Measurements from ENCODE around the gene DNASE2.

The DNASE2 gene

DNA sequence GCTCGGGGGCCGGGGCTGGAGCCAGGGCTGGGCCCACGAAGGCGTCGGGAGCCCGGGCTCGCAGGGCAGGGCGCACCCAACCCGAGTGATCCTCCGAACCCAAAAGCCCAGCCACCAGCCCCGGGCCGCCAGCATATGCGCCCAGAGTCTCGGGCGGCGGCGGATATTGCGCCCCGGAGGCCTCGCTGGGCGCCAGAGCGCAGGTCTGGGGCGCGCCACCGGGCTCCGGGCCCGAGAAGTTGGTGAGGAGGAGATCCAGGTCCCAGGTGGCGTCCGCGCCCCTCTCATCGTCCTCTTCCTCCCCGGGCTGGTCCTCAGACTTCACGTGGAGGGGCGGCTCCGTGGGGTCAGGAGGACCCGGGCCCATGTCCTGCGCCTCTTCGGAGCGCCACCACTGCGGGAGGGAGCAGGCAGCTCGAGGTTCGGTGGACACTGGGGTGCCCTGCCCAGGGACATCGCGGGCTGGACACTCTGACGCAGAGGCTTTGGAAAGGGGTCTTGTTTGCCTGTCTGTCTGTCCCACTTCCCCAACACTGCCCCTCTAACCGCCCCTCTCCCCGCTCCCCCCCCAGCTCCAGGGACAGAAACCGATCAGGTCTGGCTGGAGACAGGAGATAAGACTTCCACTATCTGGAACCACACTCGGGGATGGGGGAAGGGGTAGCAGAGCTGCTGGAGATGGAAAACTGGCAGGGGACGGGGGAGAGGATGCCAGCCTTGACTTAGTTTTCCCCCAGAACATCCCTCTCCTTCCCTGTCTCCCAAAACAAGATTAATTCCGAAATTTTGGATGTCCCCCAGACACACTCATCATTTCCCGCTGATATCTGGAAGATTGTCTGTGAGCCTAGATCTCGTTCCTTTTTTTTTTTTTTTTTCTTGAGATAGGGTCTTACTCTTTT, 4.8 kb upstream of the DNASE2 start:
- Histone ChIP-seq H3K27ac (ENCODE audit: low read depth, low read length) (no peak overlapping the region), H3K9me3 (ENCODE audit: insufficient read depth, low read depth, low read length) (peaks cover 8% of the 10 kb centered on the region; the same call in 1 of the 2 replicates), H3K4me1 (ENCODE audit: insufficient read depth, low read length) (no peaks in the 10 kb centered on the region), H3K36me3 (ENCODE audit: insufficient read depth, low read length) (no peaks in the 10 kb centered on the region), H3K4me3 (ENCODE audit: low read length) (peak overlapping the region; percentile 69), H3K9ac (ENCODE audit: low read depth, low read length) (peak overlapping the region; percentile 72), H3K27me3 (ENCODE audit: insufficient read depth, low read length) (peaks cover 36% of the 10 kb centered on the region)
- WGBS, result 7% methylated on average over 51 of the region's 53 CpGs

- Histone ChIP-seq H3K9ac (ENCODE audit: low read depth, low read length) (peak overlapping the region; percentile 72), H3K27me3 (ENCODE audit: insufficient read depth, low read length) (peaks cover 39% of the 10 kb centered on the region), H3K4me3 (ENCODE audit: low read length) (peak overlapping the region; percentile 69)
Observed at GRCh38 chr19:12884926-12885748, 3.9 kb upstream of the DNASE2 start.

GRCh38 chr19:12884627-12884925, 3.3 kb upstream of the DNASE2 start:
- Histone ChIP-seq H3K27ac (ENCODE audit: low read depth, low read length) (peak overlapping the region; percentile 20; the same call in 1 of the 2 replicates), H3K4me3 (ENCODE audit: low read length) (peak overlapping the region; percentile 69), H3K9ac (ENCODE audit: low read depth, low read length) (0 out of 2 replicates have a peak overlapping the region, but pooled peaks have one; percentile 27)

More at GRCh38 chr19:12884926-12885748, 3.9 kb upstream of the DNASE2 start:
- Histone ChIP-seq H3K36me3 (ENCODE audit: insufficient read depth, low read length) (no peaks in the 10 kb centered on the region), H3K4me1 (ENCODE audit: insufficient read depth, low read length) (no peaks in the 10 kb centered on the region), H3K9me3 (ENCODE audit: insufficient read depth, low read depth, low read length) (peaks cover 8% of the 10 kb centered on the region; the same call in 1 of the 2 replicates), H3K27ac (ENCODE audit: low read depth, low read length) (peak overlapping the region; percentile 45; the same call in 1 of the 2 replicates)
- 4% methylated on average over 73 of the region's 73 CpGs for WGBS

DNA sequence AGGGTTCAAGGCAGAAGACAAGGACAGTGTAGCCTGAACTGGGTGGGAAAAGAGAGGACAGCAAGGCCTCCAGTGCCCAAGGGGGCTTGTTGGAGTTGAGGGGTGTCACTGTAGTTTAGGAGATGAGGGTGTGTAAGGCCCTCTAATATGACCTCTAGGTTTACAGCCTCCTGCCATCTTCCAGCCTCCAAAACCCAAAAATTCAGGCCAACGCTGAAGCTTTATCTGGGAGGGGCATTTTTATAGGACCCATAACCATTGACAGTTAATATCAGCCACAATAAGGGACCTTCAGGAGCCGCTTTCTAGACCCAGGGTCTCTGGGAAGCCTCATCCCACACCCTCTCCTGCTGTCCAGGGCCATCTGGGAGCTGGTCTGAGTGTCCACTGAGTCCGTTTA, 3.0 kb upstream of the DNASE2 start:
- H3K9me3 ChIP-seq (ENCODE audit: insufficient read depth, low read depth, low read length), result peaks cover 8% of the 10 kb centered on the region; the same call in 1 of the 2 replicates
- WGBS, result 95% methylated on average over 3 of the region's 3 CpGs
- H3K4me1 ChIP-seq (ENCODE audit: insufficient read depth, low read length), result no peaks in the 10 kb centered on the region
- H3K27ac ChIP-seq (ENCODE audit: low read depth, low read length), result no peak overlapping the region
- H3K36me3 ChIP-seq (ENCODE audit: insufficient read depth, low read length), result no peaks in the 10 kb centered on the region
- H3K9ac ChIP-seq (ENCODE audit: low read depth, low read length), result no peak overlapping the region
- H3K4me3 ChIP-seq (ENCODE audit: low read length), result no peak overlapping the region
- peaks cover 39% of the 10 kb centered on the region for H3K27me3 ChIP-seq (ENCODE audit: insufficient read depth, low read length)

More at GRCh38 chr19:12884627-12884925, 3.3 kb upstream of the DNASE2 start:
- Histone ChIP-seq H3K27me3 (ENCODE audit: insufficient read depth, low read length) (peaks cover 39% of the 10 kb centered on the region), H3K4me1 (ENCODE audit: insufficient read depth, low read length) (no peaks in the 10 kb centered on the region), H3K36me3 (ENCODE audit: insufficient read depth, low read length) (no peaks in the 10 kb centered on the region), H3K9me3 (ENCODE audit: insufficient read depth, low read depth, low read length) (peaks cover 8% of the 10 kb centered on the region; the same call in 1 of the 2 replicates)
- 84% methylated on average over 12 of the region's 12 CpGs for WGBS

DNA sequence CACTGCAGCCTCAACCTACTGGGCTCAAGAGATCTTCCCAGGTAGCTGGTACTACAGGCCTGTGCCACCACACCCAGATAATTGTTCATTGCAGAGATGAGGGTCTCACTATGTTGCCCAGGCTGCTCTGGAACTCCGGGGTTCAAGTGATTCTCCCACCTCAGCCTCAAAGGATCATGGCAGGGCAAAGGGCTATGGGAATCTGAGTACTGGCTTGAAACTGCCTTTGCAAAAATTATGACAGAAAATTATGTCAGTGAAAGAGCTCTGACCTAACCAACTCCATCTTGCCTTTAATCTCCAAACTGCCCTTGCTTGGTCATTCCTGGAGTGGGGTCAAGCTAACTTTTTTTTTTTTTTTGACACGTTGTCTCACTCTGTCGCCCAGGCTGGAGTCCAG, 1.3 kb upstream of the DNASE2 start:
- Histone ChIP-seq H3K4me1 (ENCODE audit: insufficient read depth, low read length) (no peaks in the 10 kb centered on the region), H3K9ac (ENCODE audit: low read depth, low read length) (no peak overlapping the region), H3K4me3 (ENCODE audit: low read length) (no peak overlapping the region), H3K36me3 (ENCODE audit: insufficient read depth, low read length) (peaks cover 10% of the 10 kb centered on the region; the same call in 1 of the 2 replicates), H3K27me3 (ENCODE audit: insufficient read depth, low read length) (peaks cover 35% of the 10 kb centered on the region), H3K9me3 (ENCODE audit: insufficient read depth, low read depth, low read length) (peaks cover 8% of the 10 kb centered on the region; the same call in 1 of the 2 replicates), H3K27ac (ENCODE audit: low read depth, low read length) (no peak overlapping the region)
- 97% methylated on average over 3 of the region's 3 CpGs for WGBS

- peaks cover 8% of the 10 kb centered on the region; the same call in 1 of the 2 replicates for H3K9me3 ChIP-seq (ENCODE audit: insufficient read depth, low read depth, low read length)
- no peaks in the 10 kb centered on the region for H3K4me1 ChIP-seq (ENCODE audit: insufficient read depth, low read length)
- 20% methylated on average over 29 of the region's 29 CpGs for WGBS
- peak overlapping the region; percentile 58 for H3K9ac ChIP-seq (ENCODE audit: low read depth, low read length)
- peaks cover 16% of the 10 kb centered on the region for H3K27me3 ChIP-seq (ENCODE audit: insufficient read depth, low read length)
- peaks cover 10% of the 10 kb centered on the region; the same call in 1 of the 2 replicates for H3K36me3 ChIP-seq (ENCODE audit: insufficient read depth, low read length)
- H3K4me3 ChIP-seq (ENCODE audit: low read length), result peak overlapping the region; percentile 75
- peak overlapping the region; percentile 46; the same call in 1 of the 2 replicates for H3K27ac ChIP-seq (ENCODE audit: low read depth, low read length)
Observed at GRCh38 chr19:12880551-12881171, 588 bp downstream of the DNASE2 start.

GRCh38 chr19:12875086-12875485, 6.2 kb downstream of the DNASE2 start:
- H3K36me3 ChIP-seq (ENCODE audit: insufficient read depth, low read length), result peaks cover 20% of the 10 kb centered on the region; the same call in 1 of the 2 replicates
- H3K9ac ChIP-seq (ENCODE audit: low read depth, low read length), result no peak overlapping the region
- no peak overlapping the region for H3K4me3 ChIP-seq (ENCODE audit: low read length)
- H3K27me3 ChIP-seq (ENCODE audit: insufficient read depth, low read length), result no peaks in the 10 kb centered on the region
- 94% methylated on average over 6 of the region's 6 CpGs for WGBS
- no peaks in the 10 kb centered on the region for H3K9me3 ChIP-seq (ENCODE audit: insufficient read depth, low read depth, low read length)
- H3K4me1 ChIP-seq (ENCODE audit: insufficient read depth, low read length), result no peaks in the 10 kb centered on the region
- no peak overlapping the region for H3K27ac ChIP-seq (ENCODE audit: low read depth, low read length)

DNA sequence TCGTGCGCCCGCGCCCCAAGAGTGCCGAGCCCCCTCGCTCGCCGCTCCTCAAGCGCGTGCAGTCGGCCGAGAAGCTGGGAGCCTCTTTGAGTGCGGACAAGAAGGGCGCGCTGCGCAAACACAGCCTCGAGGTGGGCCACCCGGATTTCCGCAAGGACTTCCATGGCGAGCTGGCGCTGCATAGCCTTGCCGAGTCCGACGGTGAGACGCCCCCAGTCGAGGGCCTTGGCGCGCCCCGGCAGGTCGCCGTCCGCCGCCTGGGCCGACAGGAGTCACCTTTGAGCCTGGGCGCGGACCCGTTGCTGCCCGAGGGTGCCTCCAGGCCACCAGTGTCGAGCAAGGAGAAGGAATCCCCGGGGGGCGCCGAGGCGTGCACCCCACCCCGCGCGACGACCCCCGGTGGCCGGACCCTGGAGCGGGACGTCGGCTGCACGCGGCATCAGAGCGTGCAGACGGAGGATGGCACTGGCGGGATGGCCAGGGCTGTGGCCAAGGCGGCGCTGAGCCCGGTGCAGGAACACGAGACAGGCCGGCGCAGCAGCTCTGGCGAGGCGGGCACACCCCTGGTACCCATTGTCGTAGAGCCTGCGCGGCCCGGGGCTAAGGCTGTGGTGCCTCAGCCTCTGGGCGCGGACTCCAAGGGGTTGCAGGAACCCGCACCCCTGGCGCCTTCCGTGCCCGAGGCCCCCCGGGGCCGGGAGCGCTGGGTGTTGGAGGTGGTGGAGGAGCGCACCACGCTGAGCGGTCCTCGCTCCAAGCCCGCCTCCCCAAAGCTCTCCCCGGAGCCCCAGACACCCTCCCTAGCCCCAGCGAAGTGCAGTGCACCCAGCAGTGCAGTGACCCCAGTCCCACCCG, 7.1 kb downstream of the DNASE2 start:
- Histone ChIP-seq H3K9me3 (ENCODE audit: insufficient read depth, low read depth, low read length) (no peaks in the 10 kb centered on the region), H3K27me3 (ENCODE audit: insufficient read depth, low read length) (no peaks in the 10 kb centered on the region), H3K9ac (ENCODE audit: low read depth, low read length) (no peak overlapping the region), H3K4me3 (ENCODE audit: low read length) (no peak overlapping the region), H3K36me3 (ENCODE audit: insufficient read depth, low read length) (peaks cover 22% of the 10 kb centered on the region; the same call in 1 of the 2 replicates), H3K4me1 (ENCODE audit: insufficient read depth, low read length) (no peaks in the 10 kb centered on the region), H3K27ac (ENCODE audit: low read depth, low read length) (no peak overlapping the region)
- WGBS, result 96% methylated on average over 86 of the region's 86 CpGs

- Histone ChIP-seq H3K27me3 (ENCODE audit: insufficient read depth, low read length) (no peaks in the 10 kb centered on the region), H3K9ac (ENCODE audit: low read depth, low read length) (no peak overlapping the region), H3K9me3 (ENCODE audit: insufficient read depth, low read depth, low read length) (no peaks in the 10 kb centered on the region), H3K27ac (ENCODE audit: low read depth, low read length) (no peak overlapping the region), H3K4me3 (ENCODE audit: low read length) (no peak overlapping the region), H3K36me3 (ENCODE audit: insufficient read depth, low read length) (peaks cover 21% of the 10 kb centered on the region; the same call in 1 of the 2 replicates), H3K4me1 (ENCODE audit: insufficient read depth, low read length) (no peaks in the 10 kb centered on the region)
- WGBS, result 96% methylated on average over 70 of the region's 70 CpGs
Observed at GRCh38 chr19:12872941-12873890, 8.0 kb downstream of the DNASE2 start.
